ENCODE data around the gene COG4. TPM values are rescaled to one million over a fixed set of nuclear protein-coding genes. Genes with fewer than 3 reads are reported as not detected.
A peak's percentile ranks its signal among the peaks of the same experiment; 100 is the strongest.

The COG4 gene
- total RNA-seq, 6 experiments from 2014 or later, result 24.5 to 32.9 (median 30.7) TPM

DNA sequence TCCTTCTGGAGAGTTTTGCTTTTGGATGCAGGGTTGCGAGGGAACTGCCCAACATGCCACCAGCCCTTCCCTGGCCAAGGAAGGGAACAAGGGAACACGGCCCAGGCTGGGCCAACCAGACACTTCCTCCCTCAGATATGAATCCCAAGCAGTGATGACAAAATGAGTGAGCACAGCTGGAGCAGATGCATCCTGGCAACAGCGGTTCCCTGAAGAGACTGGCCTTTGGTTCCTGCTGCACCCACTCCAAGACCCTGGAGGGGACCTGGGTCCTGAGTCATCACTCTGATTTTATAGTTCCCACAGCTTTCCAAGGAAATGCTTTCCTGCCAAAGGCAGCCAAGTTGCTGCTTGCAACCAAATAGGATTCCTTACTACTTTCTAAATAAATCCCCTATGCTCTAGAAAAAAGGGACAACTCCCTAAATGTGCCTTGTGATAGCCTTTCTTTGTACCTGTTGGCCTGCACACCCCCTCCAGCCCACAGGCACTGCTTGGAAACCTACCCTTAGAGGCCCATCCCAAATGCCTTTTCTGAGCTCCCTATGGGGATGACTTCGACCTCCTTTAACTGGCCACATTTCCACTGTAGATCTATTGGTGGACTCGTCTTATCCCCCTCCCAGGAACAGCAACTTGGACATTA is 89.8 kb downstream of the COG4 start:
- Histone ChIP-seq H3K36me3 (peaks cover 0 to 2% (median 0%) of the 10 kb centered on the region in 4 donors), H3K27me3 (no peaks in the 10 kb centered on the region), H3K4me1 (peaks cover 0 to 45% (median 10%) of the 10 kb centered on the region in 4 donors), H3K4me3 (no peak overlapping the region), H3K27ac (no peak overlapping the region), H3K9me3 (no peaks in the 10 kb centered on the region)
- intact Hi-C loops (cut with DNase I), result no loop called here
- TF ChIP-seq POLR2A (IDR thresholded peaks at IDR 0.05), result no peak
- no peak for TF ChIP-seq CTCF (IDR thresholded peaks at IDR 0.05)
- DNase-seq (no peak), ATAC-seq (peak; percentile 5 to 16 (median 8))
- 56% methylated on average over 5 of the region's 5 CpGs for WGBS (ENCODE audit: insufficient coverage, low coverage, low lambda C conversion rate, missing lambda C conversion rate)

- H3K4me3 ChIP-seq, result no peak overlapping the region
- intact Hi-C loops (cut with DNase I), result no loop called here
- DNase-seq (no peak), ATAC-seq (no peak)
- H3K36me3 ChIP-seq, result peaks cover 0 to 2% (median 0%) of the 10 kb centered on the region in 4 donors
- peaks cover 2 to 48% (median 16%) of the 10 kb centered on the region in 4 donors for H3K4me1 ChIP-seq
- no peaks in the 10 kb centered on the region for H3K9me3 ChIP-seq
- peak overlapping the region in 1 of 3 donors; percentile 28 for H3K27ac ChIP-seq
- H3K27me3 ChIP-seq, result no peaks in the 10 kb centered on the region
- WGBS (ENCODE audit: insufficient coverage, low coverage, low lambda C conversion rate, missing lambda C conversion rate), result 36% methylated on average over 7 of the region's 12 CpGs
- TF ChIP-seq POLR2A (IDR thresholded peaks at IDR 0.05) (no peak), CTCF (IDR thresholded peaks at IDR 0.05) (no peak)
Measured at GRCh38 chr16:70432723-70433457, 90.5 kb downstream of the COG4 start.

- H3K27ac ChIP-seq, result peak overlapping the region in 1 of 3 donors; percentile 28
Measured at GRCh38 chr16:70432356-70432722, 91.0 kb downstream of the COG4 start.

More at GRCh38 chr16:70432356-70432722, 91.0 kb downstream of the COG4 start:
- no peak overlapping the region for H3K4me3 ChIP-seq
- H3K9me3 ChIP-seq, result no peaks in the 10 kb centered on the region
- intact Hi-C loops (cut with DNase I), result no loop called here
- TF ChIP-seq CTCF (IDR thresholded peaks at IDR 0.05), result no peak
- no peak for ATAC-seq
- 58% methylated on average over 3 of the region's 3 CpGs for WGBS (ENCODE audit: insufficient coverage, low coverage, low lambda C conversion rate, missing lambda C conversion rate)
- peaks cover 0 to 2% (median 0%) of the 10 kb centered on the region in 4 donors for H3K36me3 ChIP-seq
- DNase-seq, result no peak
- H3K4me1 ChIP-seq, result peaks cover 2 to 49% (median 19%) of the 10 kb centered on the region in 4 donors
- H3K27me3 ChIP-seq, result no peaks in the 10 kb centered on the region
